IMR-90 (cell line): ENCODE data around the gene TBCD. TPM values are rescaled to one million over a fixed set of nuclear protein-coding genes. Genes with fewer than 3 reads are reported as not detected.

Experiments used
- ATAC-seq: fragments of 200-7000 bp; cut with Tn5 transposase; 2 replicates; pipeline ENCODE4 v1.9.1; 2020; ENCODE audit warnings: low read depth, mild to moderate bottlenecking, moderate library complexity
- BruUV-seq: library from RNA; stranded (reverse); fragments of 400-500 nt; replicated peaks from 2 replicates; lab custom pipeline; 2021; lab: Mats Ljungman, UMichigan
- CTCF ChIA-PET: fragments of 300-600 bp; formaldehyde crosslinking; extraction: SDS; loops from one replicate; lab custom pipeline; 2021; ENCODE audit warnings: antibody characterized with exemption; lab: Yijun Ruan, JAX
- POLR2A ChIA-PET: fragments of 300-600 bp; sonication (Branson Sonifier 250); formaldehyde crosslinking; loops from one replicate; lab custom pipeline; 2022; ENCODE audit warnings: antibody characterized with exemption; ENCODE audit not compliant: unreplicated experiment; lab: Charles Lee
- DNase-seq: peaks from one replicate; pipeline ENCODE4 v3.0.0; 2013
- H2AFZ ChIP-seq: replicated peaks from 2 replicates; pipeline ENCODE3; 2013; ENCODE audit warnings: low read length, mild to moderate bottlenecking; ENCODE audit not compliant: poor library complexity
- H2AK5ac ChIP-seq: 2 replicates; pipeline ENCODE4 v1.6.1; 2013; ENCODE audit warnings: low read depth, low read length, inconsistent platforms
- H2AK9ac ChIP-seq: replicated peaks from 2 replicates; pipeline ENCODE3; 2013; ENCODE audit warnings: mild to moderate bottlenecking, low read depth, low read length, moderate library complexity; ENCODE audit not compliant: poor library complexity
- H2BK120ac ChIP-seq: 2 replicates; pipeline ENCODE4 v1.6.1; 2013; ENCODE audit warnings: low read depth, low read length, inconsistent platforms
- H2BK15ac ChIP-seq: 3 replicates; pipeline ENCODE4 v1.6.1; 2013; ENCODE audit warnings: low read depth, low read length, inconsistent platforms
- H2BK20ac ChIP-seq: 2 replicates; pipeline ENCODE4 v1.6.1; 2013; ENCODE audit warnings: low read depth, mild to moderate bottlenecking, inconsistent platforms, low read length, moderate library complexity
- H2BK5ac ChIP-seq: 2 replicates; pipeline ENCODE4 v1.6.1; 2013; ENCODE audit warnings: mild to moderate bottlenecking, low read depth, low read length, inconsistent platforms; ENCODE audit not compliant: poor library complexity, severe bottlenecking
- H3K14ac ChIP-seq: replicated peaks from 2 replicates; pipeline ENCODE4 v1.6.1; 2013; ENCODE audit warnings: low read depth, low read length, inconsistent platforms
- H3K18ac ChIP-seq: 2 replicates; pipeline ENCODE4 v1.6.1; 2013; ENCODE audit warnings: low read depth, low read length, control low read depth
- H3K23ac ChIP-seq: 2 replicates; pipeline ENCODE4 v1.6.1; 2013; ENCODE audit warnings: low read depth, low read length, inconsistent platforms
- H3K27ac ChIP-seq: 2 replicates; pipeline ENCODE4 v1.5.1; 2013; ENCODE audit warnings: mild to moderate bottlenecking, control low read depth, low read length; ENCODE audit not compliant: insufficient read depth
- H3K27me3 ChIP-seq: 2 replicates; pipeline ENCODE4 v1.6.1; 2013; ENCODE audit warnings: low read length; ENCODE audit not compliant: control insufficient read depth, insufficient read depth
- H3K36me3 ChIP-seq: 2 replicates; pipeline ENCODE4 v1.6.1; 2013; ENCODE audit warnings: low read length, mixed read lengths; ENCODE audit not compliant: control insufficient read depth, insufficient read depth
- H3K4ac ChIP-seq: 2 replicates; pipeline ENCODE4 v1.6.1; 2013; ENCODE audit warnings: low read depth, low read length, inconsistent platforms
- H3K4me1 ChIP-seq: 2 replicates; pipeline ENCODE4 v1.6.1; 2013; ENCODE audit warnings: low read length, mixed read lengths; ENCODE audit not compliant: control insufficient read depth, insufficient read depth
- H3K4me2 ChIP-seq: 2 replicates; pipeline ENCODE4 v1.6.1; 2013; ENCODE audit warnings: low read depth, mild to moderate bottlenecking, control low read depth, low read length, moderate library complexity
- H3K4me3 ChIP-seq: 2 replicates; pipeline ENCODE4 v1.5.1; 2013; ENCODE audit warnings: low read depth, mild to moderate bottlenecking, control low read depth, low read length, moderate library complexity; ENCODE audit not compliant: insufficient read depth
- H3K56ac ChIP-seq: 2 replicates; pipeline ENCODE4 v1.6.1; 2013; ENCODE audit warnings: low read length, inconsistent platforms; ENCODE audit not compliant: insufficient read depth; ENCODE audit errors: extremely low read depth
- H3K79me1 ChIP-seq, 2 experiments: 2 replicates each; pipeline ENCODE4 v1.6.1; 2013; ENCODE audit warnings: low read length in 2 of 2, inconsistent platforms in 1 of 2, low read depth in 1 of 2
- H3K9ac ChIP-seq: 2 replicates; pipeline ENCODE4 v1.6.1; 2013; ENCODE audit warnings: low read depth, low read length, control low read depth
- H3K9me1 ChIP-seq: 2 replicates; pipeline ENCODE4 v1.6.1; 2013; ENCODE audit warnings: low read length, inconsistent platforms; ENCODE audit not compliant: insufficient read depth
- H3K9me3 ChIP-seq: 2 replicates; pipeline ENCODE4 v1.6.1; 2013; ENCODE audit warnings: low read length; ENCODE audit not compliant: control insufficient read depth, insufficient read depth
- H4K20me1 ChIP-seq: 2 replicates; pipeline ENCODE4 v1.6.1; 2013; ENCODE audit warnings: low read length, inconsistent platforms; ENCODE audit not compliant: insufficient read depth
- H4K5ac ChIP-seq: 2 replicates; pipeline ENCODE4 v1.6.1; 2013; ENCODE audit warnings: mild to moderate bottlenecking, low read depth, low read length, control low read depth
- H4K8ac ChIP-seq, 2 experiments: 2 replicates each; pipeline ENCODE4 v1.6.1; 2013; ENCODE audit warnings: low read depth in 2 of 2, low read length in 2 of 2, control low read depth in 1 of 2, inconsistent platforms in 1 of 2
- H4K91ac ChIP-seq: 2 replicates; pipeline ENCODE4 v1.6.1; 2013; ENCODE audit warnings: low read depth, low read length, inconsistent platforms; ENCODE audit not compliant: insufficient read depth
- POLR2A ChIP-seq: IDR thresholded peaks from 2 replicates; pipeline ENCODE4 v1.6.1; 2012; ENCODE audit warnings: mild to moderate bottlenecking, low read depth, low read length
- RCOR1 ChIP-seq: IDR thresholded peaks from 2 replicates; pipeline ENCODE4 v1.6.1; 2012; ENCODE audit warnings: mild to moderate bottlenecking, low read length, improper control_type of control experiment; ENCODE audit not compliant: insufficient replicate concordance
- RFX5 ChIP-seq: IDR thresholded peaks from 2 replicates; pipeline ENCODE4 v1.8.0; 2012; ENCODE audit warnings: low read depth, mild to moderate bottlenecking, low read length, moderate library complexity
- USF2 ChIP-seq: fragments of 150-350 bp; IDR thresholded peaks from 2 replicates; pipeline ENCODE4 v1.6.1; 2017; ENCODE audit warnings: mild to moderate bottlenecking, antibody characterized with exemption, low read length, low read depth
- WGBS, 2 experiments: methylation state at CpG; one replicate each; pipeline versions ENCODE4 v1.1.5 to v1.1.7; 2013; ENCODE audit warnings: missing lambda C conversion rate in 2 of 2; ENCODE audit not compliant: insufficient read length in 1 of 2; ENCODE audit errors: extremely low coverage in 2 of 2; 5-methylcytosine and 5-hydroxymethylcytosine counted together
- dilution Hi-C: fragments of 300-500 bp; cut with HindIII; formaldehyde crosslinking; loops from one replicate; pipeline ENCODE4 v1.14.3; 2018; ENCODE audit warnings: low sequenced_read_pairs; ENCODE audit not compliant: unreplicated experiment
- in situ Hi-C: fragments of 300-500 bp; cut with MboI; formaldehyde crosslinking; loops from 3 replicates; pipeline ENCODE4 v1.14.3; 2019; ENCODE audit warnings: low sequenced_read_pairs, inconsistent platforms, mixed read lengths
- intact Hi-C: fragments of 100-400 bp; cut with micrococcal nuclease; formaldehyde crosslinking; loops from 2 replicates; pipeline ENCODE4 v1.10.0; 2022
- polyA plus RNA-seq, 3 experiments: library from polyadenylated mRNA; depleted of rRNA; stranded (reverse); fragments of >200 nt; gene quantifications; 2 replicates each; pipeline ENCODE4 v1.2.3, GENCODE V29; 2012; ENCODE audit warnings: low replicate concordance in 1 of 3
- total RNA-seq: library from RNA; depleted of rRNA; stranded (reverse); fragments of >200 nt; gene quantifications from 2 replicates; pipeline ENCODE4 v1.2.3, GENCODE V29; 2012
- TF ChIP-seq, protein P1 (sequence below): fragments of 150-350 bp; IDR thresholded peaks from 2 replicates; pipeline ENCODE4 v1.6.1; 2016; ENCODE audit warnings: low read depth, mild to moderate bottlenecking, low read length, moderate library complexity, borderline replicate concordance
- TF ChIP-seq, protein P2 (sequence below): conservative IDR thresholded peaks from 2 replicates; pipeline ENCODE4 v1.5.1; 2012; ENCODE audit warnings: mild to moderate bottlenecking, low read depth, low read length, improper control_type of control experiment

TBCD gene
- total and polyA plus RNA-seq, 2 of the 4 experiments (the other 2 are of a cell fraction) = 21.9 to 54.5 TPM

GRCh38 chr17:82726427-82726826 is 25.4 kb upstream of the TBCD start:
- no peak overlapping the region for H3K4me3 ChIP-seq
- H2AK5ac ChIP-seq = no peak overlapping the region
- CTCF ChIA-PET = no interaction called here
- H3K27ac ChIP-seq = no peak overlapping the region
- in situ Hi-C loops (no loop called here), dilution Hi-C loops (no loop called here), intact Hi-C loops (no loop called here)
- H4K8ac ChIP-seq = no peak overlapping the region
- no peak overlapping the region for H3K4me2 ChIP-seq
- no peak overlapping the region for H4K5ac ChIP-seq
- no peak overlapping the region for H4K91ac ChIP-seq
- H3K56ac ChIP-seq = no peak overlapping the region
- no peak overlapping the region for H2BK15ac ChIP-seq
- no peak for ATAC-seq
- H2AK9ac ChIP-seq = no peak overlapping the region
- H3K79me1 ChIP-seq = peaks cover 0 to 3% of the 10 kb centered on the region in 2 experiments; a peak in 2 of 4 replicates
- H3K9ac ChIP-seq = no peak overlapping the region
- no TSS peak for BruUV-seq
- no peaks in the 10 kb centered on the region for H3K4me1 ChIP-seq
- H2BK20ac ChIP-seq = no peak overlapping the region
- no peak overlapping the region for H3K4ac ChIP-seq
- no peak overlapping the region for H2BK120ac ChIP-seq
- peaks cover 29% of the 10 kb centered on the region for H3K36me3 ChIP-seq
- H4K20me1 ChIP-seq = no peaks in the 10 kb centered on the region
- no peak overlapping the region for H2BK5ac ChIP-seq
- no peak for DNase-seq
- no peaks in the 10 kb centered on the region for H3K9me3 ChIP-seq
- H3K18ac ChIP-seq = no peak overlapping the region
- peaks cover 3% of the 10 kb centered on the region for H3K9me1 ChIP-seq
- POLR2A ChIA-PET = interaction anchor here (0.7 kb wide), 1 partner anchor 24 kb away, joined by 3 read pairs; no protein-coding TSS in a partner anchor
- H3K23ac ChIP-seq = no peak overlapping the region
- no peaks in the 10 kb centered on the region for H3K27me3 ChIP-seq
- 100% methylated on average over 8 of the region's 10 CpGs; no CpG with 5 or more reads in 1 of the 2 experiments for WGBS, 2 experiments
- no peak overlapping the region for H3K14ac ChIP-seq
- no peak overlapping the region for H2AFZ ChIP-seq
- TF ChIP-seq RCOR1 = no peak
- TF ChIP-seq, protein P1, sequence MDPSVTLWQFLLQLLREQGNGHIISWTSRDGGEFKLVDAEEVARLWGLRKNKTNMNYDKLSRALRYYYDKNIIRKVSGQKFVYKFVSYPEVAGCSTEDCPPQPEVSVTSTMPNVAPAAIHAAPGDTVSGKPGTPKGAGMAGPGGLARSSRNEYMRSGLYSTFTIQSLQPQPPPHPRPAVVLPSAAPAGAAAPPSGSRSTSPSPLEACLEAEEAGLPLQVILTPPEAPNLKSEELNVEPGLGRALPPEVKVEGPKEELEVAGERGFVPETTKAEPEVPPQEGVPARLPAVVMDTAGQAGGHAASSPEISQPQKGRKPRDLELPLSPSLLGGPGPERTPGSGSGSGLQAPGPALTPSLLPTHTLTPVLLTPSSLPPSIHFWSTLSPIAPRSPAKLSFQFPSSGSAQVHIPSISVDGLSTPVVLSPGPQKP = no peak
- TF ChIP-seq USF2 = no peak
- TF ChIP-seq POLR2A = no peak
- no peak for TF ChIP-seq RFX5
- TF ChIP-seq, protein P2, sequence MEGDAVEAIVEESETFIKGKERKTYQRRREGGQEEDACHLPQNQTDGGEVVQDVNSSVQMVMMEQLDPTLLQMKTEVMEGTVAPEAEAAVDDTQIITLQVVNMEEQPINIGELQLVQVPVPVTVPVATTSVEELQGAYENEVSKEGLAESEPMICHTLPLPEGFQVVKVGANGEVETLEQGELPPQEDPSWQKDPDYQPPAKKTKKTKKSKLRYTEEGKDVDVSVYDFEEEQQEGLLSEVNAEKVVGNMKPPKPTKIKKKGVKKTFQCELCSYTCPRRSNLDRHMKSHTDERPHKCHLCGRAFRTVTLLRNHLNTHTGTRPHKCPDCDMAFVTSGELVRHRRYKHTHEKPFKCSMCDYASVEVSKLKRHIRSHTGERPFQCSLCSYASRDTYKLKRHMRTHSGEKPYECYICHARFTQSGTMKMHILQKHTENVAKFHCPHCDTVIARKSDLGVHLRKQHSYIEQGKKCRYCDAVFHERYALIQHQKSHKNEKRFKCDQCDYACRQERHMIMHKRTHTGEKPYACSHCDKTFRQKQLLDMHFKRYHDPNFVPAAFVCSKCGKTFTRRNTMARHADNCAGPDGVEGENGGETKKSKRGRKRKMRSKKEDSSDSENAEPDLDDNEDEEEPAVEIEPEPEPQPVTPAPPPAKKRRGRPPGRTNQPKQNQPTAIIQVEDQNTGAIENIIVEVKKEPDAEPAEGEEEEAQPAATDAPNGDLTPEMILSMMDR = no peak
